OCI-LY3 (cell line): ENCODE measurements around the gene ARHGEF4.

Source experiments
- H2AFZ ChIP-seq: fragments of 200-600, 300-600 bp; shearing (Covaris generic); 2 replicates; pipeline ENCODE4 v1.6.0; 2014; ENCODE audit warnings: antibody characterized with exemption, low read depth, low read length
- H3K27ac ChIP-seq: fragments of 200-600, 300-600 bp; sonication (generic); 2 replicates; pipeline ENCODE4 v1.5.1; 2014; ENCODE audit warnings: mild to moderate bottlenecking, low read length, moderate library complexity, mixed read lengths
- H3K27me3 ChIP-seq: fragments of 200-600, 300-600 bp; sonication (generic); 2 replicates; pipeline ENCODE4 v1.6.1; 2014; ENCODE audit warnings: low read depth, low read length, mixed read lengths
- H3K36me3 ChIP-seq: fragments of 200-600, 300-600 bp; sonication (generic); replicated peaks from 2 replicates; pipeline ENCODE3; 2014; ENCODE audit warnings: low read depth, low read length, mixed read lengths
- H3K4me1 ChIP-seq: fragments of 300-600, 200-600 bp; sonication (generic); 2 replicates; pipeline ENCODE4 v1.6.1; 2014; ENCODE audit warnings: low read length, mixed read lengths
- H3K4me2 ChIP-seq: fragments of 200-600, 300-600 bp; sonication (generic); 2 replicates; pipeline ENCODE4 v1.6.1; 2014; ENCODE audit warnings: low read length, mixed read lengths
- H3K4me3 ChIP-seq: fragments of 300-600, 200-600 bp; sonication (generic); 2 replicates; pipeline ENCODE4 v1.5.1; 2014; ENCODE audit warnings: antibody characterized with exemption, mild to moderate bottlenecking, low read length, moderate library complexity
- H3K79me2 ChIP-seq: fragments of 300-600, 200-600 bp; shearing (Covaris generic); 2 replicates; pipeline ENCODE4 v1.6.1; 2014; ENCODE audit warnings: mild to moderate bottlenecking, low read length, mixed read lengths
- H3K9ac ChIP-seq: fragments of 300-600, 200-600 bp; shearing (Covaris generic); 2 replicates; pipeline ENCODE4 v1.6.0; 2014; ENCODE audit warnings: mild to moderate bottlenecking, low read length, moderate library complexity
- H3K9me3 ChIP-seq: fragments of 200-600, 300-600 bp; shearing (Covaris generic); 2 replicates; pipeline ENCODE4 v1.6.1; 2014; ENCODE audit warnings: low read length, mixed read lengths; ENCODE audit not compliant: insufficient read depth
- H4K20me1 ChIP-seq: fragments of 200-600, 300-600 bp; sonication (generic); 2 replicates; pipeline ENCODE4 v1.6.1; 2016; ENCODE audit warnings: low read length, mixed read lengths; ENCODE audit not compliant: insufficient read depth
- EZH2phosphoT487 ChIP-seq: fragments of 200-600 bp; shearing (Covaris generic); IDR thresholded peaks from 2 replicates; pipeline ENCODE4 v1.6.1; 2018; ENCODE audit warnings: antibody characterized with exemption, mixed run types, low read depth
- TF ChIP-seq, protein P1 (sequence below): fragments of 200-600, 300-600 bp; sonication (generic); IDR thresholded peaks from 2 replicates; pipeline ENCODE4 v1.5.1; 2014; ENCODE audit warnings: antibody characterized with exemption, low read length, low read depth

ARHGEF4 gene

GRCh38 chr2:131035112-131035825, 198.6 kb downstream of the ARHGEF4 start:
- Histone ChIP-seq H3K4me1 (no peaks in the 10 kb centered on the region), H2AFZ (no peak overlapping the region), H4K20me1 (no peaks in the 10 kb centered on the region), H3K4me3 (no peak overlapping the region), H3K79me2 (no peaks in the 10 kb centered on the region), H3K27me3 (no peaks in the 10 kb centered on the region), H3K9ac (no peak overlapping the region), H3K4me2 (no peak overlapping the region), H3K27ac (no peak overlapping the region), H3K36me3 (no peaks in the 10 kb centered on the region), H3K9me3 (no peaks in the 10 kb centered on the region)
- no peak for TF ChIP-seq EZH2phosphoT487
- TF ChIP-seq, protein P1, sequence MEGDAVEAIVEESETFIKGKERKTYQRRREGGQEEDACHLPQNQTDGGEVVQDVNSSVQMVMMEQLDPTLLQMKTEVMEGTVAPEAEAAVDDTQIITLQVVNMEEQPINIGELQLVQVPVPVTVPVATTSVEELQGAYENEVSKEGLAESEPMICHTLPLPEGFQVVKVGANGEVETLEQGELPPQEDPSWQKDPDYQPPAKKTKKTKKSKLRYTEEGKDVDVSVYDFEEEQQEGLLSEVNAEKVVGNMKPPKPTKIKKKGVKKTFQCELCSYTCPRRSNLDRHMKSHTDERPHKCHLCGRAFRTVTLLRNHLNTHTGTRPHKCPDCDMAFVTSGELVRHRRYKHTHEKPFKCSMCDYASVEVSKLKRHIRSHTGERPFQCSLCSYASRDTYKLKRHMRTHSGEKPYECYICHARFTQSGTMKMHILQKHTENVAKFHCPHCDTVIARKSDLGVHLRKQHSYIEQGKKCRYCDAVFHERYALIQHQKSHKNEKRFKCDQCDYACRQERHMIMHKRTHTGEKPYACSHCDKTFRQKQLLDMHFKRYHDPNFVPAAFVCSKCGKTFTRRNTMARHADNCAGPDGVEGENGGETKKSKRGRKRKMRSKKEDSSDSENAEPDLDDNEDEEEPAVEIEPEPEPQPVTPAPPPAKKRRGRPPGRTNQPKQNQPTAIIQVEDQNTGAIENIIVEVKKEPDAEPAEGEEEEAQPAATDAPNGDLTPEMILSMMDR, result no peak

DNA sequence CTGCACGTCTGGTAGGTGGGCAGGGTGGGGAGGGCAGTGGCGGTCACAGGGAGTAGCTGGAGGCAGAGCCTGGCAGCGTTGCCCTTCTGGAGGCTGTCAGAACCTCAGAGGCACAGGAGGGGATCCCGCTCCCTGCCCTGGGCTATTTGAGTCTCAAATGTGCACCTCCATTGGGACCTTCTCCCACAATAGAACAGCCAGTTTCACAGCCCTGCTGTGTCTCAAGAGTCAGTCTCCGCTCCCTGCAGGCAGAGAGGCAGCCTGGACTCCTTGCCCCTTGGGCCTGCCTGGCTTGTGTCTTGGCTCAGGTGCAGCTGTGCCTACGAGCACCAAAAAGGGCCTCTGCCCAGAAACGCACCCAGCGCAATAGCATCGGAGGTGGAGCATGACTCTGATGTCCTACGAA, 199.1 kb downstream of the ARHGEF4 start:
- H3K9ac ChIP-seq, result no peak overlapping the region
- no peaks in the 10 kb centered on the region for H3K4me1 ChIP-seq
- no peak overlapping the region for H2AFZ ChIP-seq
- no peak for TF ChIP-seq EZH2phosphoT487
- TF ChIP-seq, protein P1, result no peak
- no peaks in the 10 kb centered on the region for H3K9me3 ChIP-seq
- H3K79me2 ChIP-seq, result no peaks in the 10 kb centered on the region
- no peak overlapping the region for H3K4me2 ChIP-seq
- H3K4me3 ChIP-seq, result no peak overlapping the region
- H3K36me3 ChIP-seq, result no peaks in the 10 kb centered on the region
- no peaks in the 10 kb centered on the region for H4K20me1 ChIP-seq
- H3K27me3 ChIP-seq, result no peaks in the 10 kb centered on the region
- no peak overlapping the region for H3K27ac ChIP-seq

GRCh38 chr2:131036269-131036668, 199.6 kb downstream of the ARHGEF4 start:
- no peak overlapping the region for H3K27ac ChIP-seq

GRCh38 chr2:131036696-131037397, 200.1 kb downstream of the ARHGEF4 start:
- Histone ChIP-seq H3K4me1 (no peaks in the 10 kb centered on the region), H3K27me3 (no peaks in the 10 kb centered on the region), H2AFZ (no peak overlapping the region), H3K36me3 (no peaks in the 10 kb centered on the region), H3K4me2 (no peak overlapping the region), H3K9me3 (no peaks in the 10 kb centered on the region), H3K27ac (no peak overlapping the region), H3K79me2 (no peaks in the 10 kb centered on the region), H3K4me3 (no peak overlapping the region), H4K20me1 (no peaks in the 10 kb centered on the region), H3K9ac (no peak overlapping the region)
- TF ChIP-seq, protein P1, result no peak
- no peak for TF ChIP-seq EZH2phosphoT487

More at GRCh38 chr2:131036269-131036668, 199.6 kb downstream of the ARHGEF4 start:
- TF ChIP-seq, protein P1, result no peak
- no peak for TF ChIP-seq EZH2phosphoT487
- Histone ChIP-seq H3K4me2 (no peak overlapping the region), H3K36me3 (no peaks in the 10 kb centered on the region), H3K79me2 (no peaks in the 10 kb centered on the region), H3K9ac (no peak overlapping the region), H4K20me1 (no peaks in the 10 kb centered on the region), H3K4me3 (no peak overlapping the region), H2AFZ (no peak overlapping the region), H3K9me3 (no peaks in the 10 kb centered on the region), H3K27me3 (no peaks in the 10 kb centered on the region), H3K4me1 (no peaks in the 10 kb centered on the region)
